T-helper 2 cell treated with Interferon-gamma antibody and Interleukin-4, amounts not matched to agents 5 μg/mL and 100 μg/mL, for 36 hours (primary cell): ENCODE measurements around the gene KNSTRN.

Source experiments
- DNase-seq: peaks from one replicate; pipeline ENCODE4 v3.0.0; 2021; ENCODE audit warnings: low spot score
- H3K27ac Mint-ChIP-seq: one replicate; pipeline ENCODE4 v1.8.0; 2021; ENCODE audit warnings: mild to moderate bottlenecking, mixed read lengths
- H3K27me3 Mint-ChIP-seq: one replicate; pipeline ENCODE4 v1.8.0; 2021; ENCODE audit warnings: low read depth, mixed read lengths
- H3K36me3 Mint-ChIP-seq: one replicate; pipeline ENCODE4 v1.8.0; 2021; ENCODE audit warnings: low read depth, mixed read lengths
- H3K4me1 Mint-ChIP-seq: one replicate; pipeline ENCODE4 v1.8.0; 2021; ENCODE audit warnings: low read depth, mixed read lengths
- H3K4me3 Mint-ChIP-seq: one replicate; pipeline ENCODE4 v1.8.0; 2022; ENCODE audit warnings: mild to moderate bottlenecking, moderate library complexity, mixed read lengths
- H3K9me3 Mint-ChIP-seq: one replicate; pipeline ENCODE4 v1.8.0; 2021; ENCODE audit warnings: mixed read lengths

The KNSTRN gene

GRCh38 chr15:40342416-40343320 lies 39.9 kb upstream of the KNSTRN start:
- peaks cover 4% of the 10 kb centered on the region for H3K4me1 Mint-ChIP-seq
- no peaks in the 10 kb centered on the region for H3K27me3 Mint-ChIP-seq
- H3K27ac Mint-ChIP-seq, result no peak overlapping the region
- H3K4me3 Mint-ChIP-seq, result no peak overlapping the region
- H3K9me3 Mint-ChIP-seq, result no peaks in the 10 kb centered on the region
- H3K36me3 Mint-ChIP-seq, result no peaks in the 10 kb centered on the region
- no peak for DNase-seq

DNA sequence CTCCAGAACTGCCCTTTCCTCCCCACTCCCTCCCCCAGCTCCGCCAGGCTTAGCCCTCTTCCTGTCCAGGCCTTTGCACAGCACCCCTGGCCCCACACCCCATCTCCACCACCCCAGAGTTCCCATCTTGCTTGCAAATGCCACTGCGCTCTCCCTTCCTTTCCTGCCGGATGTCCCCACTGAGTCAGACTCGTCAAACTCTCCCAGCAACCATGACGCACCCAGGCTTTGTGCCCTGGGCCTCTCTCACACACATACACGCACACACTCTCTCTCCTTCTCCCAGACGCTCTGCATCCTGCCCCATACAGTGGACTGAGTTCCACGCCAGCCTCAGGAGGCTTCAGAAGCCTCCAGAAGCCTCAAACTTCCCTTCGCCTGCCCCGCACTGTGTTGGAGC lies 39.0 kb upstream of the KNSTRN start:
- H3K27me3 Mint-ChIP-seq, result no peaks in the 10 kb centered on the region

DNA sequence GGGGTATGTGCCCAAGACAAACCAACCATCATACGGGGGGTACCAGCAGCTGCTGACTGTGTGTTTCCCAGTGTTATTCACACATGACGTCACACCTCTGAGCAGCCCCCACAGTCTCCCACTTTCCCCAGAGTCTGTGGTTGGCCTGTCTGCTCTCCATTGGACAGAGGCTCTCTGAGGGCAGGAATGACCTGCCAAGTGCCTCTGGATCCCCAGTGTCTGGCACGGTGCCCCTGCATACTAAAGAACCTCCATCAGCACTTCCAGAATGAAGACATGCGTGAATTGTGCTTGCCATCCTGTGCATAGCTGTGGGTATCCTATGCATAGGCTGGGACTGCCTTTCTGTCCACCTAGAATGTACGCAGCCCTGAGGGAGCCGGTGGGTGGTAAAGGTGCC lies 38.3 kb upstream of the KNSTRN start:
- no peaks in the 10 kb centered on the region for H3K36me3 Mint-ChIP-seq
- no peaks in the 10 kb centered on the region for H3K9me3 Mint-ChIP-seq
- peaks cover 2% of the 10 kb centered on the region for H3K4me1 Mint-ChIP-seq
- H3K4me3 Mint-ChIP-seq, result no peak overlapping the region
- H3K27me3 Mint-ChIP-seq, result no peaks in the 10 kb centered on the region
- no peak overlapping the region for H3K27ac Mint-ChIP-seq
- no peak for DNase-seq

More for the DNA sequence above, 39.0 kb upstream of the KNSTRN start:
- Mint-ChIP-seq H3K4me3 (no peak overlapping the region), H3K36me3 (no peaks in the 10 kb centered on the region), H3K4me1 (peaks cover 2% of the 10 kb centered on the region), H3K9me3 (no peaks in the 10 kb centered on the region), H3K27ac (no peak overlapping the region)
- no peak for DNase-seq

GRCh38 chr15:40344631-40345120 lies 37.8 kb upstream of the KNSTRN start:
- H3K27me3 Mint-ChIP-seq, result no peaks in the 10 kb centered on the region
- H3K4me1 Mint-ChIP-seq, result peaks cover 2% of the 10 kb centered on the region
- DNase-seq, result peak; percentile 55
- H3K4me3 Mint-ChIP-seq, result no peak overlapping the region
- no peaks in the 10 kb centered on the region for H3K9me3 Mint-ChIP-seq
- H3K27ac Mint-ChIP-seq, result no peak overlapping the region
- no peaks in the 10 kb centered on the region for H3K36me3 Mint-ChIP-seq

DNA sequence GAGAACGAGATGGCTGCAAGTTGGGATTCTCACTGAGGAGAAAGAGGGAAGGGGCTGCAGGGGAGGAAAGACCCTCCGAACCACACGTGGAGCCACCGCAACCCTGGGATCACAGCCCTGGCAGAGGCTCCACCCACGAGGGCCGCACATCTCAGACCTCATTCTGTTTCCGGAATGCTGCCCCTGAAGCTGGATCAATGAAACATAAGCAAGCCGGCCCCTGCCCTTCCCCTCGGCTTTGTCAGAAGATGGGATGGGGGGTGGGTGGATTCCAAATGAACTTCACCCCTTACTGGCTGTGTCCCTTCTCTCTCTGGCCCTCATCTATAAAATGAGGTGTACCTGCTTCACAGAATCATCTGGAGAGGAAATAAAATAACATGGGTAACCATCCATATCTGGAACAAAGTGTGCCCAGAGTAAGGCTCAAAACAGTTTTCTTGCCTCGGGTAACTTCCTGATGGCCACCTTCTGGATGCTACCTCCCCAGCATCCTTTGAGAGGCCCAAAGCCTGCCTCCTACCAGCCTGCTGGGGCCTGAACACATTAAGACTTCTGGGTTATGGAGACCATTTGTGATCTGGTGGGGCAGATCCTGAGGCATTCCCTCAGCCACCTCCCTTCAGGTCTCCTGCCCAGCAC lies 37.2 kb upstream of the KNSTRN start:
- DNase-seq, result no peak
- Mint-ChIP-seq H3K27me3 (no peaks in the 10 kb centered on the region), H3K36me3 (no peaks in the 10 kb centered on the region), H3K27ac (no peak overlapping the region), H3K9me3 (no peaks in the 10 kb centered on the region), H3K4me3 (no peak overlapping the region), H3K4me1 (peaks cover 2% of the 10 kb centered on the region)

DNA sequence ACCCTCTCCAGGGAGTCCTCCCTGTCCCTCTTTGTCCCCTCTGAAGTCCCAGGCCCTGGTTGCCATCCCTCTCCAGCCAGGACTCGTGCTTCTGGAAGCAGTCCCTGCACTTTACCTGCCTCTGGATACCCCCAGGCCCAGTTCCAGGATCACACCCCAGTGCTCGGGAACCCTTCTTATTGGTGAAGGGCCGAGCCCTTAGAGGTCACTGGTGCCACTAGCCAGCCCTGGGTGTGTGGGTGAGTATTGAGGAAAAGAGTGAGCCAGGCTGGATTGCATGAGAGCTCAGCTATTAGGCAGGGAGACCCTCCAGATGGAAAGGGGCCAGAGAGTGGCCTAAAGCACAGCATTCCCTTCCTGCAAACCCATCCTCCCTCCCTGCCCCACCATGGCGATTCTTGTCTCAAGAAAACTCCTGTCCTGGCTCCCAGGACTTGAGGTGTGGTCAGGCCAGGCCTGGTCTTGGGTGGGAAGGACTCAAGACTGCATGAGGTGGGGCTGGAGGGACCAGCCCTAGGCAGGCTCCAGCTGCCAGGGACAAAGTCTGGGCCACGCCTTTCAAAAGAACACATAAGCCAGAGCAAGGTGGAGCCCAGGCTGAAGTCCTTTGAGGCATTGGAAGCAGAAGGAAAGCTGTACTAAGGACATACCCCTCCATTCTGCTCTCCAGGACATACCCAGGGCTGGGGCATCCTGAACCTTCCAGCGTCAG lies 36.5 kb upstream of the KNSTRN start:
- Mint-ChIP-seq H3K4me1 (peaks cover 2% of the 10 kb centered on the region), H3K9me3 (no peaks in the 10 kb centered on the region), H3K27me3 (peaks cover under 1% of the 10 kb centered on the region), H3K27ac (no peak overlapping the region), H3K4me3 (no peak overlapping the region), H3K36me3 (no peaks in the 10 kb centered on the region)
- no peak for DNase-seq

DNA sequence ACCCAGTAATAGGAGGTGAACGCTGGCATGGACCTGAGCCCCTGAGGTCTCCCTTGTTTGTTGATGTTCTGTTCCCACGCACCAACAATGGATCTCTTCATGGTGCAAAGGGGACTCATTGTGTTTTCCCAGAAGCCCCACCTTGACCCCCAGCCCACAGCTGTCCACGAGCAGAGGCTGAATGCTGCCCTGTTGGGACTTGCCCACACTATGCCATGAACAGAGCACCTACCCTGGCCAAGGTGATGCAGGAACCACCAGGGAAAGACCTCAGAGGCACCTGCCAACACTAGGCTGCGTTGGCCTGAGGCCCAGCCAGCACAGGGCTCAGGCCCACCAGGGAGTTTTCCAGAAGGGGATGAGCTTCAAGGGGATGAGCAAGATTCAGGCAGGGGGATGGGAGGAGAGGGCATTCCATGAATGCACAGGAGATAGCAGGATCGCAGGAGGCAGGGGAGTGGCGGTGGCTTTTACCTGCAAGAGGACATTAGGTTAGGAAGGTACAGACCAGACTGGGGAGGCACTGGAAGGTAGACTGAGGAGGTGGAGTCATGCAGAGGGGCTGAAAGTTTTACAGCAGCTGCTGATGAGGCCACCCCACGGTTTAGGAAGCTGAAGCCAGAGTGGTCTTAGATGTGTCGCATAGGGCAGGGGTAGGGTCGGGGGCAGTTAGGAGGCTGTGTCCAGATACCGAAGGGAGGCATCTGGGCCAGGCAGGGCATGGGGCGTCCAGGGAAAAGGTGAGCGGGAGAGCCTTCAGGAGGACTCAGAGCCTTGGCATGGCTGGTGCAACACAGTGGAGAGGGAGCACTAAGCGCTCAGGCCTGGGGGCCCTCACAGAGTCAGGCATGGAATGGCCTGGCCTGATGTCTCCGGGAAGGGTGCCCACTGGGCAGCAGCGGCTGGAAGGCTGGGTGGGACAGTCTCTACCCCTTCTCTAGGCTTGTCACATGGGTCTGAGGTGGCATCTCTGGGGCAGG lies 35.7 kb upstream of the KNSTRN start:
- Mint-ChIP-seq H3K27me3 (peaks cover 5% of the 10 kb centered on the region), H3K4me1 (peaks cover 2% of the 10 kb centered on the region), H3K9me3 (no peaks in the 10 kb centered on the region), H3K27ac (peak overlapping the region; percentile 29), H3K4me3 (no peak overlapping the region), H3K36me3 (no peaks in the 10 kb centered on the region)
- DNase-seq, result no peak

- no peak for DNase-seq
- no peak overlapping the region for H3K27ac Mint-ChIP-seq
- no peak overlapping the region for H3K4me3 Mint-ChIP-seq
- no peaks in the 10 kb centered on the region for H3K9me3 Mint-ChIP-seq
- peaks cover 2% of the 10 kb centered on the region for H3K4me1 Mint-ChIP-seq
- H3K27me3 Mint-ChIP-seq, result peaks cover 8% of the 10 kb centered on the region
- no peaks in the 10 kb centered on the region for H3K36me3 Mint-ChIP-seq
Observed at GRCh38 chr15:40347559-40348473, 34.7 kb upstream of the KNSTRN start.

DNA sequence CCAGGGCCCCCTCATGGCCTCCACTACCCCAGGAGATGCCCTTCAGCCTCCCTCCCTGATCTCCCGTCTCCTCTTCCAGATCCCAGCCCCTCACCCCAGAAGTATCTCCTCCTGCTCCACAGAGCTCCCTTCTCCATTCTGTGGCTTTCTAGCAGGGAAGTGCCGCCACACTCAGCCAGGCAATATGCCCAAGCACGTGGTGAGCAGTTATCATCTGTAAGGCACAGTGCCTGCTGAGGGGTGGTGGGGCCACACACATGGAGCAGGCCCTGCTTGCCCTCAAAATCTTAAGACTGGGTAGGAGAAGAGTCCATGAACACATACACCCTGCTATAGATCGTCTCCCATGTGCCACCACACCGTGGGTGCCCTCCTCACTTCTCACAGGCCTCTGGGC lies 34.0 kb upstream of the KNSTRN start:
- no peak overlapping the region for H3K4me3 Mint-ChIP-seq
- H3K27me3 Mint-ChIP-seq, result peaks cover 9% of the 10 kb centered on the region
- peak overlapping the region; percentile 2 for H3K27ac Mint-ChIP-seq
- H3K4me1 Mint-ChIP-seq, result peaks cover 2% of the 10 kb centered on the region
- DNase-seq, result no peak
- no peaks in the 10 kb centered on the region for H3K36me3 Mint-ChIP-seq
- no peaks in the 10 kb centered on the region for H3K9me3 Mint-ChIP-seq

DNA sequence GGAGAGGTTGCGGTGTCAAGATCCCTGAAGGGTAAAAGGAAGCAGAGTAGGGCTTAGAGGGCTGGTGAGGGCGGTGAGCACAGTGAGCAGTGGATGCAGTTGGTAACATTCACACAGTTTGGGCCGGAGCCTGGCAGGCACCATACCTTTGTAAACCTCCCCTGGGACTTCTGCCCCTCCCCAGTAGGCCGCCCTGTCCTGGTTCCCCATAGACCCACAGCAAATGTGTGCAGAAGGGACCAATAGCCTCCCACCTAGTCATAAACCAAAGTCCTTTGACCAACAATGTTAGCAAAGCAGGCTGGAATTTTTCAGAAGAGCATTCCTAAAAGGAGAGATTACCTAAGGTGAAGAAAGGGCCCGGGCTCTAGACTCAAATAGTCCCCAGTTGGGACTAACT lies 33.4 kb upstream of the KNSTRN start:
- H3K36me3 Mint-ChIP-seq, result no peaks in the 10 kb centered on the region
- no peak for DNase-seq
- no peak overlapping the region for H3K27ac Mint-ChIP-seq
- peaks cover 2% of the 10 kb centered on the region for H3K4me1 Mint-ChIP-seq
- no peaks in the 10 kb centered on the region for H3K9me3 Mint-ChIP-seq
- H3K27me3 Mint-ChIP-seq, result peaks cover 15% of the 10 kb centered on the region
- no peak overlapping the region for H3K4me3 Mint-ChIP-seq

DNA sequence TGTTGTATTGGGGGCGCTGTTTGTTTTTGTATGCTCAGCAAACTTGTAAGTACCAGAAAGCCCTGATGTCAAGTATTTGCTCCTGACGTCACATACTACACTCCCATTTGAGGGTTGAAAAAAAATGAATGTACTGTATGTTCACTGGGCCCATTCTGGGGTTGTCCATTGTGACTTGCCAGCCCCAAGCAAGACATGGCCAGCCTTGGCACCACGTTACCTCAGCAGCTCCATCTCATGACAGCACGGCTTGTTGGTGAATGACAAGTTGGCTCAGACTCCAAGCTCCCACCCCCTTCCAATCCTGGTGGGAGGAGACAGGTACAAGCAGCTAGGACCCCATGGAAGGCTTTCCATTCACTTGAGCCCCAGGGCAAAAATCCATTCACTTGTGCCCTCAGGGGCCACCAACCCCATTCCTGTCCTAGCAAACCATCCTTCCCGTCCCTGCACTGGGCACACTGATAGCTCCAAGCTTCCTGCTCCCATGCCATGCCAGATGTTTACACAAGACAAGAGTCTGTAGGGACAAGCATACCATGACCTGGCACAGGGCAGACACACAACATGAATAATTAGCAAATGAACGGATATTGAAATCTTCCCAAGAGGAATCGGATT lies 30.1 kb upstream of the KNSTRN start:
- no peaks in the 10 kb centered on the region for H3K9me3 Mint-ChIP-seq
- no peak overlapping the region for H3K4me3 Mint-ChIP-seq
- H3K27me3 Mint-ChIP-seq, result peaks cover 29% of the 10 kb centered on the region
- no peaks in the 10 kb centered on the region for H3K4me1 Mint-ChIP-seq
- no peaks in the 10 kb centered on the region for H3K36me3 Mint-ChIP-seq
- no peak overlapping the region for H3K27ac Mint-ChIP-seq
- DNase-seq, result no peak

GRCh38 chr15:40353697-40354096 lies 28.8 kb upstream of the KNSTRN start:
- Mint-ChIP-seq H3K4me3 (no peak overlapping the region), H3K27me3 (peaks cover 29% of the 10 kb centered on the region), H3K9me3 (no peaks in the 10 kb centered on the region), H3K27ac (no peak overlapping the region), H3K36me3 (no peaks in the 10 kb centered on the region), H3K4me1 (peaks cover 2% of the 10 kb centered on the region)
- DNase-seq, result no peak
